ENCODE measurements around the gene SLC12A7. TPM values are rescaled to one million over a fixed set of nuclear protein-coding genes. Genes with fewer than 3 reads are reported as not detected.

Gene SLC12A7
- total RNA-seq, 1 experiment from 2014 or later = 28.1 TPM

- no peak for TF ChIP-seq ELF4 (CRISPR knock-in tag; IDR thresholded peaks at IDR 0.05; ENCODE audit: low read depth)
- TF ChIP-seq ZBTB43 (CRISPR knock-in tag; IDR thresholded peaks at IDR 0.05) = no peak
- no peak for TF ChIP-seq ZNF425 (CRISPR knock-in tag; conservative IDR thresholded peaks at IDR 0.05)
- TF ChIP-seq FOXP4 (CRISPR knock-in tag; IDR thresholded peaks at IDR 0.05) = no peak
- no peak for TF ChIP-seq ZMAT4 (CRISPR knock-in tag; IDR thresholded peaks at IDR 0.05)
- no peak for TF ChIP-seq ARID4B (CRISPR knock-in tag; IDR thresholded peaks at IDR 0.05; ENCODE audit: borderline replicate concordance)
- TF ChIP-seq CDX4 (CRISPR knock-in tag; IDR thresholded peaks at IDR 0.05; ENCODE audit: borderline replicate concordance) = no peak
- no peak for TF ChIP-seq AR (CRISPR knock-in tag; IDR thresholded peaks at IDR 0.05)
- TF ChIP-seq AFF4 (CRISPR knock-in tag; IDR thresholded peaks at IDR 0.05; ENCODE audit: borderline replicate concordance) = no peak
- TF ChIP-seq FOXK1 (CRISPR knock-in tag; IDR thresholded peaks at IDR 0.05) = no peak
- TF ChIP-seq CTCF (IDR thresholded peaks at IDR 0.05) = no peak
- no peak for TF ChIP-seq ZSCAN18 (CRISPR knock-in tag; IDR thresholded peaks at IDR 0.05)
- no peak for TF ChIP-seq TCF7 (CRISPR knock-in tag; IDR thresholded peaks at IDR 0.05; ENCODE audit: low read depth)
- Mint-ChIP-seq H3K27me3 (ENCODE audit: low read depth) (peaks cover 48% of the 10 kb centered on the region), H3K4me3 (peak overlapping the region; percentile 60), H3K4me1 (peaks cover 30% of the 10 kb centered on the region), H3K27ac (no peak overlapping the region), H3K36me3 (no peaks in the 10 kb centered on the region), H3K9me3 (no peaks in the 10 kb centered on the region)
- DNase-seq (ENCODE audit: low spot score) = no peak
- ATAC-seq = no peak
- ChIA-PET POLR2A (no interaction called here), CTCF (interaction anchor here (0.9 to 4.6 kb wide), 23 partner anchors 10 to 166 kb away, joined by 3 to 38 read pairs (median 5); partner anchors contain the start of genes BRD9 and TRIP13)
These were observed 101.7 kb downstream of the SLC12A7 start for GRCh38 chr5:1010181-1010510.
